Prostate gland (tissue), 2 donors: ENCODE measurements around the gene CABCOCO1.

Experiments used
- POLR2A ChIP-seq: fragments of 450-650 bp; IDR thresholded peaks from one replicate; pipeline ENCODE4 v1.6.1; 2016; ENCODE audit warnings: antibody characterized with exemption, mild to moderate bottlenecking
- POLR2AphosphoS5 ChIP-seq: sonication (generic); formaldehyde crosslinking; IDR thresholded peaks from one replicate; pipeline ENCODE4 v1.6.1; 2017; ENCODE audit warnings: antibody characterized with exemption
- TF ChIP-seq, protein P1 (sequence below), 4 experiments: fragments of 200-600 bp in 2 of 4; fragments of 450-650 bp in 2 of 4; sonication (generic) in 2 of 4; IDR thresholded peaks; 1 replicate in 3 of 4; 2 replicates in 1 of 4; pipeline ENCODE4 v1.5.1; 2016 to 2019; ENCODE audit warnings: antibody characterized with exemption in 4 of 4, mild to moderate bottlenecking in 2 of 4, moderate library complexity in 2 of 4

DNA sequence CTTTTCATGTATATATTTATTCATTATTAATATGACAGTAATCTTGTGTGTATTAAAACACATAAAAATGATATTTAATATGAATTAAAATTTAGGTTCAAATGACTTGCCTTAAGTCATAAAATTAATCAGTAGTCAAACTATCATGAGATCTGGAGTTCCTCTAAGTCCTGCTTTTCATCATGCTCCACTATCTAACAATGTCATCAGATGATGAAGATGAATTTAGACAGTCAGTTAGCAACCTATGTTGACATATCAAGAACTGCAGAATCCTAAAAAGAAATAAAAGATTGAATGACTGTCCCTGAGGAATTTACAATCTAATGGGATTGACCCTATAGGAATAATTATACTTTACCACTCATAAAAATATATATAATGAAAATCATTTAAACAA is 7.1 kb downstream of the CABCOCO1 start:
- TF ChIP-seq, protein P1, sequence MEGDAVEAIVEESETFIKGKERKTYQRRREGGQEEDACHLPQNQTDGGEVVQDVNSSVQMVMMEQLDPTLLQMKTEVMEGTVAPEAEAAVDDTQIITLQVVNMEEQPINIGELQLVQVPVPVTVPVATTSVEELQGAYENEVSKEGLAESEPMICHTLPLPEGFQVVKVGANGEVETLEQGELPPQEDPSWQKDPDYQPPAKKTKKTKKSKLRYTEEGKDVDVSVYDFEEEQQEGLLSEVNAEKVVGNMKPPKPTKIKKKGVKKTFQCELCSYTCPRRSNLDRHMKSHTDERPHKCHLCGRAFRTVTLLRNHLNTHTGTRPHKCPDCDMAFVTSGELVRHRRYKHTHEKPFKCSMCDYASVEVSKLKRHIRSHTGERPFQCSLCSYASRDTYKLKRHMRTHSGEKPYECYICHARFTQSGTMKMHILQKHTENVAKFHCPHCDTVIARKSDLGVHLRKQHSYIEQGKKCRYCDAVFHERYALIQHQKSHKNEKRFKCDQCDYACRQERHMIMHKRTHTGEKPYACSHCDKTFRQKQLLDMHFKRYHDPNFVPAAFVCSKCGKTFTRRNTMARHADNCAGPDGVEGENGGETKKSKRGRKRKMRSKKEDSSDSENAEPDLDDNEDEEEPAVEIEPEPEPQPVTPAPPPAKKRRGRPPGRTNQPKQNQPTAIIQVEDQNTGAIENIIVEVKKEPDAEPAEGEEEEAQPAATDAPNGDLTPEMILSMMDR (IDR thresholded peaks at IDR 0.05) = no peak
- TF ChIP-seq POLR2A (no peak), POLR2AphosphoS5 (no peak)
